ENCODE results near the gene PRR7.

Gene PRR7

GRCh38 chr5:177487975-177488374 is 41.4 kb downstream of the PRR7 start:
- DNase-seq, result no peak

- DNase-seq, result no peak
Observed at GRCh38 chr5:177489119-177489716, 42.6 kb downstream of the PRR7 start.

GRCh38 chr5:177490311-177490991 is 43.8 kb downstream of the PRR7 start:
- no peak for DNase-seq

GRCh38 chr5:177490992-177491391 is 44.4 kb downstream of the PRR7 start:
- no peak for DNase-seq

GRCh38 chr5:177491429-177491945 is 44.9 kb downstream of the PRR7 start:
- no peak for DNase-seq

GRCh38 chr5:177491983-177492746 is 45.6 kb downstream of the PRR7 start:
- DNase-seq, result no peak

GRCh38 chr5:177492841-177493240 is 46.2 kb downstream of the PRR7 start:
- no peak for DNase-seq

- no peak for DNase-seq
Observed at GRCh38 chr5:177493795-177494345, 47.3 kb downstream of the PRR7 start.

- peak; percentile 94 for DNase-seq
Observed at GRCh38 chr5:177494346-177495195, 48.0 kb downstream of the PRR7 start.

GRCh38 chr5:177495243-177496060 is 48.8 kb downstream of the PRR7 start:
- peak; percentile 64 for DNase-seq

GRCh38 chr5:177496070-177496726 is 49.6 kb downstream of the PRR7 start:
- peak; percentile 66 for DNase-seq

GRCh38 chr5:177496727-177497291 is 50.2 kb downstream of the PRR7 start:
- DNase-seq, result peak; percentile 77

- DNase-seq, result peak; percentile 97
Observed at GRCh38 chr5:177497292-177498012, 50.8 kb downstream of the PRR7 start, which contains the start of gene PDLIM7. PDLIM7 (minus strand) TSS chr5:177497604; CDS start chr5:177496512, 1,092 bp downstream.

- DNase-seq, result no peak
Observed at GRCh38 chr5:177498013-177498787, 51.6 kb downstream of the PRR7 start.

GRCh38 chr5:177499842-177500241 is 53.2 kb downstream of the PRR7 start:
- no peak for DNase-seq

GRCh38 chr5:177500685-177501522 is 54.3 kb downstream of the PRR7 start:
- DNase-seq, result peak; percentile 22

- no peak for DNase-seq
Observed at GRCh38 chr5:177501874-177502678, 55.5 kb downstream of the PRR7 start.

Measured in kidney glomerular epithelial cell (primary cell).